ENCODE results near the gene FKBP7. TPM values are rescaled to one million over a fixed set of nuclear protein-coding genes. Genes with fewer than 3 reads are reported as not detected.

FKBP7 gene
- total and polyA plus RNA-seq, 2 of the 8 experiments (the other 6 are each of a cell fraction or from before 2014, with no cell fraction given), result 3.6 to 7.0 TPM

DNA sequence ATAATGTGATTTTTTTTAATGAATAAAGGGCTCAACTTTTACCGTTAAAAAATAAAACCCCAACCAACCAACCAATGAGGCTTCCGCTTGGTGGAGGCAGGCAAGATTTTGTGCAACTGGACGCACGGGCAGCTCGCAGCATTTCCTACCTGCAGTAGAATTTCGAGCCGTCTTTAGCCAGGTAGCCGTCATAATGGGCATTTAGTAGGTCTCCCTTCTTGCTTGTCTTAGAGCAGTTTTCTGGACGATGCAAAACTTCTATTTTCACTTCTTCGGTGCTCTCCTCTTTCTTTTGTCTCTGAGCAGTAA lies 316 bp downstream of the FKBP7 start:
- no peak overlapping the region for H3K56ac ChIP-seq (replicated peaks; ENCODE audit: insufficient read length, low read depth, low read length)
- peak overlapping the region; percentile 65 to 91 (median 74) for H3K9ac ChIP-seq (replicated peaks in 1 of 4; ENCODE audit: extremely low read depth in 1 of 4, low read depth in 3 of 4, low read length in 3 of 4)
- no peak overlapping the region for H2BK20ac ChIP-seq (ENCODE audit: low read length)
- H3K4me1 ChIP-seq (replicated peaks in 1 of 4; ENCODE audit: control insufficient read depth in 3 of 4, insufficient read depth in 4 of 4, low read length in 3 of 4), result peaks cover 0 to 12% (median 4%) of the 10 kb centered on the region in 4 experiments; a peak in 3 of 7 replicates
- no peak overlapping the region for H2BK120ac ChIP-seq (replicated peaks; ENCODE audit: low read depth, low read length)
- no peak overlapping the region for H2BK15ac ChIP-seq (ENCODE audit: low read length)
- no peak overlapping the region for H3K4ac ChIP-seq (replicated peaks; ENCODE audit: insufficient read length, low read depth, low read length)
- ChIA-PET CTCF (ENCODE audit: partially characterized antibody) (interaction anchor here (0.6 kb wide), 1 partner anchor 252 kb away, joined by 3 read pairs; no protein-coding TSS in a partner anchor), POLR2A (ENCODE audit: partially characterized antibody) (interaction anchor here (0.9 kb wide), 1 partner anchor 27 kb away, joined by 4 read pairs; the partner anchor contains the start of genes PJVK and PRKRA)
- H3K14ac ChIP-seq (ENCODE audit: insufficient read length), result no peak overlapping the region
- peak overlapping the region; percentile 59 to 92 for H3K4me2 ChIP-seq (ENCODE audit: insufficient read depth in 1 of 2, low read depth in 2 of 2, low read length in 2 of 2)
- peaks cover 2 to 3% of the 10 kb centered on the region in 2 experiments for H4K20me1 ChIP-seq (replicated peaks in 1 of 2; ENCODE audit: control insufficient read depth in 1 of 2, insufficient read depth in 2 of 2, low read length in 2 of 2)
- WGBS, 2 experiments (ENCODE audit: extremely low coverage in 1 of 2, insufficient coverage in 1 of 2, insufficient read length in 1 of 2, insufficient replicate concordance in 2 of 2, low coverage in 1 of 2, low lambda C conversion rate in 2 of 2, missing lambda C conversion rate in 1 of 2), result 6% methylated on average over 10 of the region's 10 CpGs; no CpG with 5 or more reads in 1 of the 2 experiments
- H2BK5ac ChIP-seq (ENCODE audit: low read depth, low read length), result no peak overlapping the region
- H3K9me3 ChIP-seq (ENCODE audit: insufficient read depth in 2 of 2, low read depth in 1 of 2, low read length in 1 of 2), result no peaks in the 10 kb centered on the region
- H3K27me3 ChIP-seq (replicated peaks in 1 of 4; ENCODE audit: control insufficient read depth in 3 of 4, extremely low read depth in 1 of 4, insufficient read depth in 3 of 4, low read length in 3 of 4), result no peaks in the 10 kb centered on the region; a peak in 2 of 7 replicates
- peak overlapping the region; percentile 93 for H2AFZ ChIP-seq (ENCODE audit: low read length)
- peaks cover 9% of the 10 kb centered on the region for H3K23me2 ChIP-seq (ENCODE audit: low read depth, low read length)
- no peak overlapping the region for H4K91ac ChIP-seq (replicated peaks; ENCODE audit: insufficient read length, low read length)
- H3K4me3 ChIP-seq (ENCODE audit: extremely low read depth in 1 of 4, insufficient read depth in 2 of 4, low read depth in 3 of 4, low read length in 4 of 4), result peak overlapping the region; percentile 62 to 92 (median 80)
- H2BK12ac ChIP-seq (ENCODE audit: low read depth, low read length), result no peak overlapping the region; the same call in 1 of the 2 replicates
- H3K23ac ChIP-seq (ENCODE audit: insufficient read length), result no peak overlapping the region
- H2AK5ac ChIP-seq (ENCODE audit: low read depth, low read length), result no peak overlapping the region
- no peak overlapping the region for H4K8ac ChIP-seq (ENCODE audit: extremely low read depth, insufficient read depth, low read length)
- no peaks in the 10 kb centered on the region for H3K36me3 ChIP-seq (ENCODE audit: control insufficient read depth in 2 of 4, insufficient read depth in 4 of 4, low read length in 3 of 4)
- no peak overlapping the region for H4K5ac ChIP-seq (ENCODE audit: insufficient read length, low read depth, low read length)
- H3K18ac ChIP-seq (ENCODE audit: extremely low read depth, low read length), result no peak overlapping the region
- FAIRE-seq, result no peak
- H3K79me1 ChIP-seq (ENCODE audit: low read depth, low read length), result peaks cover 2% of the 10 kb centered on the region; the same call in 1 of the 2 replicates
- no peak overlapping the region for H3K27ac ChIP-seq (ENCODE audit: low read depth, low read length)
- peaks cover 0 to 18% of the 10 kb centered on the region in 2 experiments; a peak in 2 of 4 replicates for H3K79me2 ChIP-seq (ENCODE audit: control insufficient read depth in 1 of 2, insufficient read depth in 2 of 2, low read length in 2 of 2)
- no peak for DNase-seq (ENCODE audit: low read depth in 1 of 2, low spot score in 2 of 2)
- TF ChIP-seq ASH2L (IDR thresholded peaks at IDR 0.05; ENCODE audit: low read length) (no peak), MAFK (IDR thresholded peaks at IDR 0.05; ENCODE audit: low read depth, low read length) (no peak), CHD2 (IDR thresholded peaks at IDR 0.05; ENCODE audit: low read length) (no peak), YY1 (IDR thresholded peaks at IDR 0.05; ENCODE audit: low read depth, low read length) (no peak), TEAD4 (IDR thresholded peaks at IDR 0.05; ENCODE audit: low read depth, low read length) (no peak), PHF8 (conservative IDR thresholded peaks at IDR 0.05; ENCODE audit: low read depth, low read length) (no peak; the same call in 1 of the 2 replicates), BRCA1 (IDR thresholded peaks at IDR 0.05; ENCODE audit: low read depth, low read length) (no peak), CREB1 (IDR thresholded peaks at IDR 0.05) (no peak), KDM5A (IDR thresholded peaks at IDR 0.05; ENCODE audit: low read length) (no peak), FOSL1 (IDR thresholded peaks at IDR 0.05; ENCODE audit: insufficient read depth, low read depth, low read length) (no peak), SP2 (IDR thresholded peaks at IDR 0.05; ENCODE audit: low read length) (no peak), ZNF274 (IDR thresholded peaks at IDR 0.05; ENCODE audit: borderline replicate concordance, extremely low read depth, low read length) (no peak), MAX (IDR thresholded peaks at IDR 0.05) (no peak), SIN3A (conservative IDR thresholded peaks at IDR 0.05 in 1 of 2, IDR thresholded peaks at IDR 0.05 in 1 of 2; ENCODE audit: low read depth in 1 of 2, low read length in 2 of 2) (no peak), CBX8 (IDR thresholded peaks at IDR 0.05; ENCODE audit: borderline replicate concordance, low read depth, low read length) (no peak), BACH1 (IDR thresholded peaks at IDR 0.05; ENCODE audit: low read length) (no peak)

All from H1 (cell line).